GM21529 (cell line): ENCODE measurements around the gene MILR1.

Experiments
- ATAC-seq: cut with Tn5 transposase; IDR thresholded peaks from one replicate; pipeline ENCODE4 v1.9.1; 2021; ENCODE audit not compliant: unreplicated experiment

Gene MILR1

DNA sequence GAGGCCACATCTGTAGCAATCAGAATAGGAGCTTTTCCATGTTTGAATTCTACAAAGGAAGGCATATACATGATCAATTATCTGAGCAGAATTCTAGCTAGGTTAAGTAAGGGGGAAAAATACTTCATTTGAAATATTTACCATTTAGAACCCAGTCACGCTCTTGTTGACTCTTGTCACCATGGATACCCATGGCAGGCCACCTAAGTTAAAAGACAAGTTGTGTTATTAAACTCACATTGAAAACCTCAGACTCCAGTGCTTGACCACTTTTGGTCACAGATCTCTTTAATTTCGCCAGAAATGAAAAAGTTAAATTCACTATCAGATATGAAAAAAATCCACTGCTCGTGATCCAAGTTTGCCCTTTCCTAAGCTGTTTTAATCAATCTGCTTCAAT, 53.1 kb downstream of the MILR1 start:
- ATAC-seq = no peak

DNA sequence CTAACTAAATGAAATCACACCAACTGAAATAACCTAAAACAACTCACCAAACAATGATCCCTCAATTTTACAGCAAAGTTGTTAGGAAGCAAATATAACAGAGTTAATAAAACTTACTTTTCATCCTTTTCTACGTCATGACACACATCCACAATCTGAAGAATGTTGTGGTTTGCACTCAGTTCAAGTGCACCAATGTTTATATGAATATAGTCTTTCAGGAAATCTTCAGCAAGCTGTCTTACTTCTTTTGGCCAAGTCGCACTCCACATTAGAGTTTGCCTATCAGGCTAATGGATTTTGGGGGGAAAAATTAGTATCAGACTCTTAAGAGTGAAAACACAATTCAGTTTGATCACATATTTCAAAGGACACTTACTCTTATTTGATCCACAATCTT, 53.9 kb downstream of the MILR1 start:
- ATAC-seq = no peak

DNA sequence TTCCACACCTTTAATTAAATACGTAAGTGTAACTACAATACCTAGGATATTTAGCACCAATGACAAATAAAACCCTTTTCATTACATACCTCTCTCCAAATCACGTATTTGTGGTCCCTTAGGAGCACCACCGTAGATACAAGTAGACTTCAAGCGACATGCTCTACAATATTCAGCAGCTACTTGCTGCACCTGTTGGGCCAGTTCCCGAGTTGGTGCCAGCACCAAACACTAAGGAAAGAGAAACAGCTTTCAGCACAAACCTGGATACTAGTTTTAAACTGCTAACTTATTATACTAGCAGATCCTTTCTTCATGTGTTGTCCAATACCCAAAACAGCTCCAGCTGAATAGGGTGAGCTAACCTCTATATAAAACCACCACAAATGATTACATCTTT, 54.4 kb downstream of the MILR1 start:
- no peak for ATAC-seq

DNA sequence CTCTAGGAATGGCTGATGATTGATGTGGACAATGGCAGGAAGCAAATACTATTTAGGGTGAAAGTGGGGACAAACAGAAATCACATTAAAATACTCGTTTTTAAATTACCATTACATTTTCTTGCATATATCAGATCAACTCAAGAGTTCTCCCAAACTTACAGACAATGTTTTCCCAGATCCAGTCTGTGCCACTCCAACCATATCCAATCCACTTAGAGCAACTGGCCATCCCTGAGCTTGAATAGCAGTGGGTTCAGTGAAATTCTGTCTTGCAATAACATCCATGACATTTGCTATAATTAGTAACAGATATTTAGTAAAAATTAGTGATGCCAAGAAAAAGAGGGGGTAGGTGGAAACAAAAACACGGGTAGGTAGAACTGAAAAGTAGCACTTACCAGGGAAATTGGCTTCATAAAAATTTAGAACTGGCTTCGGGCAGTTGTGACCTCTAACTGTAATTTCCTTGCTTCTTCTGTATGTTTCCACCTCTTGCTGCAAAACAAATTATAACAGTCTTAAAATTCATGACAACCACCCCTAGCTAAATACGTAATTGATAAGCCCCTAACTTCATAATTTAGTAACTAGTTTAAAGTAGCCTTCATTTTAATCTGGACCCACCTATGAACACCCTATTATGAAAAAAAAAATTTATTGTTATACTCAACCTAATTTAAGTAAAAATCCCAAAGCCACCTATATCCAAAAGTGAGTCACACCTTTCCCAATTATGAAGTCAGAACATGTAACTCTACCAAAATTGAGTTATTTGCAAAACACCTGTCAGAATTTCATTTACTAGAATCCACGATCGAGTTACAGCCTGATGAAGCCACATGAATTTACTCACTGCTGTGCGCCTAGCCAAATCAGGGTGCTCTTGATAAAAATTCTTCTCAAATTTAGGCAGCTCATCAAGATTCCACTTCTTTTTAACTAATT, 55.2 kb downstream of the MILR1 start:
- no peak for ATAC-seq

DNA sequence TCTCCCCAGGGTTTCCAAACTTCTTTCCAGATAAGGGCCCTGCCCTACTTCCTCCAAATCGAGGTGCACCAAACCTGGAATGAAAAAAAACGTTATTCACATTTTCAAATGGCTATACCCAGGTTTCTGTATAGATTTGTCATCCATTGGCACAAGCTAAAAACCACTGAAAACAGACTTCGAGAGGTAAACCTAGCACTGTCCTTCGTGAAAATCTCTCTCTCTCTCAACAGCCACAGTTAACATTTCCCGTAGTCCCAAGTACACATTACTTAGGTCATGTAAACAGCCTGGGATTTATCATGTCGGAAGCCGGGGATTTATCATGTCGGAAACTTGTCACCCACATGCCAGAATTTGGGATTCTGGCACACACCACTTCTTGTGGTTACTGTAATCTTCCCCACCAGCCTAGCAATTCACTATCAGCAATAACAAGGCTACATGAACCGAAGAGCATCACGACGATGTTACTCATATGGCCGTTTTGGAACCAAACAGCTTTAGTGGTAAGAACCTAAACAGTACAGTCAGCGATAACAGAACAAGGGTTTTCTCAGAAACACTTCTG, 55.9 kb downstream of the MILR1 start:
- no peak for ATAC-seq

DNA sequence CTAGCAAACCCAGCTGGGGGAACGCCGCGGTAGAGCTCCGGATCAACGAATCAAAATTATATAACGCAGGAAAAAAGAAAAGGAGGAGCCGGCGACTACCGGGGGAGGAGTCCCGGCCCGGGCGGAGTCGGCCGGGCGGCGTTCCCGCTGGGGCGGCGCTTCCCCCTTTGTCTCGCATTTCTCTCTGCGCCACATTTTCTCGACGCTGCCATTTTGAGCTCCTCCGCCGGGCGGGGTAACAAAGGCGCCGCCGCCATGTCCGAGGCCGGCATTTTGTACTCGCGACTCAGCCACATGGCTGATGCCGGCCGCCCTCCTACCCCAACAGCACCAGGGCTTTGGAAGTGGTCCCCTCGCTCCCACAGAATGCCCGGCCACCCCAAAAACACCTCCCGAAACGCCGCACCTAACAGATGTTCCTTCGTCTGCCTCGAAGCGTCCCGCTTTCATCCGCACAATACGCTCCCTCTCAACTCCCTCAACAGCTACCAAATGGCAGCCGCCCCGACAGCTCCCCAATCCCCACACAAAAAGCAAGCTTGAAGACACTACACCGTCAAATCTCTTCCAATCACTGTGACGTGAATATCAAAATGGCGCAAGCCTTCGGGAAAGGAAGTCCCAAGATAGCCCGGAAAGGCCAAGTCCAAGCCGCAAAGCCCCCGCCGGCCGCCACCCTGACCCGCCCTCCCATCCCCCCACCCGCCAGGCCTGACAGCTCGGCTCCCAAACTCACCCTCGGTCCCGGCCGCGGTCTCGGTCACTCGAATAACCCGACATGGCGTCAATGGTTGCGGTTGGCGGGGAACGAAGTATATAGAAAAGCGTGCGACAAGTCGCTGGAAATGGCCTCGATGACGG, 56.7 kb downstream of the MILR1 start:
- no peak for ATAC-seq

DNA sequence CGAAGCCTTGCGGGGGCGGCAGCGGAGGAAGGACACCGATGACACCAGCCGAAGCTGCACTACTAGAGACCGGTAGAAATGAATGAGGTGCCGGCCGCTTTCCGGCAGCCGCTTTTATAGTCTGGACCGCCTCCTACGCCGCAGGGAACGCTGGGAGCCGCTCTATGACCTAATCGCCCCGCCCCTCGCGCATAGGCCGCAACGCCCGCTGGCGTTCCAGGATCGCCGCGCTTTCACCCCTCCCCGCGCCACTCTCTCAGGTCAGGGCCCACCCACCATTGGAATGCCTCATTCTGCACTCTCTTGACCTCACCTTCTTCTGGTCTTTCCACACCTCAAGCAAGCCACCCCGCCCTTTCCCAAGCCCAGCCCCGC, 57.3 kb downstream of the MILR1 start, which contains the start of gene DDX5:
Gene DDX5 (minus strand): TSS at position 89 of the 375 bp plus-strand sequence. CDS start 170 bp downstream, outside the sequence.
- ATAC-seq = peak; percentile 59

DNA sequence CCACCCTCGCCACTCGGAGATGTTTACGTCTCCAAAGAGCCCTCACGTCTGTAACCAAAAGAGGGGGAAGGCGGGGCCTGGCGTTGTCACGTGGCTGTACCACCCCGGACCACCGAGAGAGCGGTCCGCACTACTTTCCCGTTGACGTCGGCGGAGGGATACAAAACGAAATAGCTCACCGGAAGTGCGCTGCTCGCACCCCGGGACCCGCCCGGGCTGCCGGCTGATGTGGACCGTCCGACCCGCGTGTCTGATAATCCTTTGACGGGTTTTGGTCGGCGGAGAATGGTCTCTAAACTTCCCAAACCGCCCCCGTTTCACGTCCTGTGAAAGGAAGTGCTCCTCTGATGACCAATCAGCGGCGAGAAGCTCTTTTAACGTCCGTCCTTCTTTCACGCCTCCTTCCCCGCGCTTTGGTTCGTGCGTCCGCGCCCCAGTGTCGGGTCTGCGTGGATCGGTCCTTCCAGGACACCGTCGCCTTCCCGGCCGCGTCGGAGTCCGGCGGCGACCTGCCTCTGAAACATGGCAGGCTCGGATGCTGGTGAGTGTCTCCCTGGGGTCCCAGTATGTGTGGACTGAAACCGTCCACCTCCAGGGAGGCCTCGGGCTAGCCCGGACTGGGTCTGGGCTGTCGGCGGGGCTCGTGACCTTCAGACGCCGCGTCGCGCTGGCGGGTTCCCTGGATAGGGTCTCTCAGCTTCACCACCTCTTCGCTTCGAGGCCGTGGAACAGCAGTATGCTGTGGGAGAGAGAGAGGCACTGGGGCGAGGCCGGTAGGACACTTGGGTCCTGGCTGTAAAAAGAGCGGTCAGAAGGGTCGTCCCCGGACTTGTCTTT, 57.9 kb downstream of the MILR1 start, which contains the start of gene CEP95:
Gene CEP95 (plus strand): TSS at position 402 of the 837 bp plus-strand sequence. CDS start 121 bp downstream, at position 523.
- peak; percentile 53 for ATAC-seq

DNA sequence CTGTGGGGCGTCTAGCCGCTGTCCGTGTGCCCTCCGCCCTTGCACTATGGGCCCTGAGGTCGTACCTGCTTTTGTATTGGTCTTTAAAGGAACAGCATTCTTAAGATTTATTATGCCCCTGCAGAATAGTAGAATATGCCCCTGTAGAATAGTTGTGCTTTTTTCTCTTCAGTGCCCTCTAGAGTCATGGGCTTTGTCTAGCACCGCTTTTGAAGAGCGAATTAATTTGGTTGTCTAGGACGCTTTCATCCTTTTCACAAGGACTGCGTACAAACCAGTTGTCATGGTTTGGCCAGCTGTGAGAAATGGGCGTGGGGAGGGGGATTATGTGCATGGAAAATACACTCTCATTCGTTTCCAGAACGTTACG, 58.5 kb downstream of the MILR1 start:
- peak; percentile 22 for ATAC-seq

DNA sequence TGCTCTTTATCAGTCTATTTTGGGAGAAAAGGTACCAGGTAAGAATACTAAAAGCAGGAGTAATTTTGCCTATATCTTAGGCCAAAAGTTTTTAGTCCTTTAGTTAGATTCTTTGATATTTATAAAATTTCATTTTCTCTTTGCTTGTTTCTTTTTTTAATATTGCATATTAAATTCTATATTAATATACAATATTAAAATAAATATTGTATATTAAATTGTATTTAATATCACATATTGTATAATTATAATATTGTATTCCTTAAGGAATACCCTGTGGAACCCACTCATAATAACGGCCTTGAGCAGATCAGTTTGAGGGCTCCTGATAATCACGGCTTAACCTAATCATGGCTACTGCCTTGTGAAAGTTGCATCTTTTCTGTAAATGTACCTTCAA, 59.8 kb downstream of the MILR1 start:
- ATAC-seq = no peak

DNA sequence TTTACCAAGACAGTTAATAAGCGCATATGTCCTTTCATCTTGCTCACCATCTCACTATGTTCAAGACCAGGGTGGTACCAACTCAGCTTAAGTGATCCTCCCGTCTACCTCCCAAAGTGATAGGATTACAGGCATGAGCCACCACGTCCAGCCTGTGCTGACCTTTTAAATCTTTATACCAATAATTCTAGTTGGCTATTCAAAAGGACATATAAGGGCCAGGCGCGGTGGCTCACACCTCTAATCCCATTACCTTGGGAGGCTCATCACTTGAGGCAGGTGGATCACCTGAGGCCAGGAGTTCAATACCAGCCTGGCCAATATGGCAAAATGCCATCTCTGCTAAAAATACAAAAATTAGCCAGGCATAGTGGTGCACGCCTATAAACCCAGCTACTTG, 60.3 kb downstream of the MILR1 start:
- ATAC-seq = no peak

DNA sequence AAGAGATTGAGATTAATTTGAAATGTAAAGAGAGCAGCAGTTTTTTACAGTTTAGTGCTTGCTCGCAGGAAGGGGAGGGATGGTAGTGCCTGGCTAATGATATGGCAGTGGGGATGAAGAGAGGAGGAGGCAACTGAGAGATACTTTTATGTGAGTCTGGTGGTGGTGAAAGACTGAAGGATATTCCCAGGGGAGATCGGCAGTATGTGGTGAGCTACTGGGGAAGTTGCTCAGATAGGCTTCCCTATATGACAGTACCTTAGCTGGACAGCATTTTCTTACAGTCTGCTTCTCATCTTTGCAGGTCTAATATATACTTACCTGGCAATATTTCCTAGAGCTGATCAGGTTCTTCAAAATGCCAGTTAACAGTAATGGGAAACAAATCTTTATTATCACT, 66.5 kb downstream of the MILR1 start:
- no peak for ATAC-seq

DNA sequence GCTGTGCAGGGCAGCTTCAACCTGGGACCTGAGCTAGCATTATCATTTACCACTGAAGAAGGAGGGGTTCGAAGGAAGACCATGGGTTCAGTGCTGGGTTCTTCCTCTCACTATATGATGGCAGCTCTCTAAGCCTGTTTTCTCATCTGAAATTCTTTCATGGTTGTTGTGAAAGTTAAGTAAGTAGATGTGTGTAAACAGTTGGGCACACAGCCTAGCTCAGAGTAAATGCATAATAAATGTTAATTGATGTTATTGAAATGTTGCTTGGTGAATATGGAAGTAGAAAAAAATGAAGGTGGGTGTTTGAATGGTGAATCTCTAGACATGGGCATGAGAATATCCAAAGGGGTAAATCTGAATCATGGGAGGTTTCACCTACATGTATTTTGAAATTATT, 66.9 kb downstream of the MILR1 start:
- no peak for ATAC-seq
